GM21786 (cell line): ENCODE data around the gene SPTLC3.

Experiments
- ATAC-seq: cut with Tn5 transposase; IDR thresholded peaks from one replicate; pipeline ENCODE4 v1.9.1; 2021; ENCODE audit not compliant: unreplicated experiment

SPTLC3 gene

GRCh38 chr20:13028673-13029072, 19.9 kb downstream of the SPTLC3 start:
- ATAC-seq, result no peak

DNA sequence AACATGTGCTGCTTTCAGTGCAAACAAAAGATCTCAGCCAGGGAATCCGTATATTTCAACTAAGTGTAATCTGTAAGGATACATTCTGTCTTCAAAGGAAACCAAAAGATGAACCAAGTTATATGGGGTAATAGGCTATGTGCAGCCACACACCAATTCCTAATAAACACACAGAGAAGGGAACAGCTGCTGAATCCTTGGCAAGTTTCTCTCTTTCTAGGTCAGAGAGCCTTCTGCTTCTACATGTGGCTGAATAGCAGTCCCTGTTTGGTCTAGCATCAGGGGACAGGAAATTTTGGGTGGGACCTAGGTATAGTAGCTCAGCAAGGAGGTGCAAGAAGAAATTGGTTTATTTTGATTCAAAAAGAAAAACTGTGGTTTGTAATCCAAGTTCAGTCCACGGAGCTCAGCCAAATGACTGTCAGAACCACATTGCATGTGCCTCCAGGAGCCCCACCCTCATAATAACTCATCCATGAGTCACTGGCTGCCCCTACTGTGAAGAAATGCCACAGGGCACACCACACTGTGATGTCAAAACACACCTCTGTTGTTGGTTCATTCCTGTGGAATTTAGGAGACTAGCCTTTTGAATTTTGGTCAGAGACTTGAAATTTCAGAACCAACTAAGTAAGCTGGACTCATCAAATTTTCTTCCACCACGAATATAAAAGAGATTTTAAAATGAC, 21.1 kb downstream of the SPTLC3 start:
- ATAC-seq, result no peak

GRCh38 chr20:13031751-13032150, 23.0 kb downstream of the SPTLC3 start:
- ATAC-seq, result no peak

DNA sequence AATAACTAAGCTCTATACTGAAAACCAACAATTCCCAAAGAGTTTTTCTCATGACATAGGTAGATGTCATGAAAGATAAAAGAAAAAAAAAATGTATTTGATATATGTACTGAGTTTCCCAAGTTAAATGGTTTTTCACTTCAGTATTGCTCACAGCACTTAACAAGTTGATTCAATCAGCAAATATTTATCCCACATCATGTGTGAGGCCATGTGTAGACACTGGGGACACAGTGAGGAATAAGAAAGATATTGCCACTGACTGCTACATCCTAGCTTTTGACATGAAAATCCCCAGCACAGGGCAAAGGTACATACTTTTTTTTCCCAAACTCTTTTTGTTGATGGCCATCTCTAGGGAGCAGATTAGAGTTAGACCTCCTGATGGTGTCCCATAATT, 25.3 kb downstream of the SPTLC3 start:
- no peak for ATAC-seq

GRCh38 chr20:13034936-13035335, 26.2 kb downstream of the SPTLC3 start:
- ATAC-seq, result no peak

- no peak for ATAC-seq
Measured at GRCh38 chr20:13035399-13036152, 26.8 kb downstream of the SPTLC3 start.

GRCh38 chr20:13037727-13038126, 29.0 kb downstream of the SPTLC3 start:
- ATAC-seq, result no peak

DNA sequence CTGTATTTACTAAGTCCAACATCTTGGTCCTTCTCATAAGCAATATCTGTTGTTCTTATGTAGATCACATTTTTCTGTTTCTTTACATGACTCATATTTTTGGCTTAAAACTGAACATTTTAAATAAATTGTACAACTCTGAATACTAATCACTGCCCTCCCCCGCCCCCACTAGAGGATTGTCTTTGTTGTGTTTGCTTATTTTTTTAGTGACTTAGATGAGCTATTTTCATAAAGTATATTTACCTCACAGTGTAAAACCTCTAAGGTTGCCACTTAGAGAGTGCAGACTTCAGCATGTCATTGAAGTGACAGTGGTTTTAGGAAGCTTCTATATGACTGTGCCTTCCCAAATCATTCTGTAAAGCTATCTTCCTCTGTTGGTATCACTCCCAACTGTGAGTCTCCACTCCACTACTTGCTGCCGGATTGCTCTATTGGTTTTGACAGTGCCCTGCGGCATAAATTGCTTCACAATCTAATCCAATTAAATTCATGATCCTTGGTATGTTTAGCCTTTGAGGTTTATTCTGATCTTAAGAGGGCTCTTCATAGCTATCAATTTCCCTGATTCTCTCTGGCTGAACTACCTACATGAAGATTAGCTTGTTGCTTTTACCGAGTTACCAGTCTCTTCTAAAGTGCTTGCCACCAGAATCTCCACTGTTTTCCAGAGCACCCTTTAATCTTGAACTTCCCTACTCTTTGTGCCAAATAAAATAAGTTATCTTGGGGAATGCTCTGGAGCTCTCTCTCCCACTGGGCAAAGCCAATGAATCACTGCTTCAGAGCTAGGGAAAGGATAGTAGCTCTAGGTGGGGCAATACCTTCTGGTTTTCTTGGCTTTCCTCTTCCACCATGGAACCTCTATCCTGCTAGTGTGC, 33.0 kb downstream of the SPTLC3 start:
- ATAC-seq, result no peak

- no peak for ATAC-seq
Measured at GRCh38 chr20:13042458-13042794, 33.7 kb downstream of the SPTLC3 start.

- no peak for ATAC-seq
Measured at GRCh38 chr20:13046409-13046808, 37.6 kb downstream of the SPTLC3 start.

GRCh38 chr20:13054011-13054410, 45.2 kb downstream of the SPTLC3 start:
- ATAC-seq, result no peak

- ATAC-seq, result no peak
Measured at GRCh38 chr20:13058666-13059389, 50.1 kb downstream of the SPTLC3 start.

- no peak for ATAC-seq
Measured at GRCh38 chr20:13059398-13060136, 50.8 kb downstream of the SPTLC3 start.

GRCh38 chr20:13060327-13060726, 51.6 kb downstream of the SPTLC3 start:
- no peak for ATAC-seq

DNA sequence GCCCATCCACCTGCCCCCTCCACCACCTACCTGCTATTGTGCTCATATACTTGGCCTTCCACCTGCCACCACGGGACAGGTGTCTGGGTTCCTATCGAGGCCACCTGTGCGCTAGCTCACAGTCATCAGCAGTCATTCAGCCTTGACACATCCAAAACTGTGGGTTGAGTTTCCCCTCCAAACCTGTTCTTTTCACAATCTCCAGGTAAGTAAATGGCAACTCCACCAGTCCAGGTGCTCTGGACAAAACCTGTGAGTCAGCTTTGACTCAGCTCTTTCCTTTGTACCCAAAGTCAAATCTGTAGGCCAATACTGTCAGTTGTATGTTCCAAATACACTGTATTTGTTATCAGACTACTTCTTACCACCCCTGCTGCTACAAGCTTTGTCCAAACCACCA, 52.6 kb downstream of the SPTLC3 start:
- ATAC-seq, result no peak

- ATAC-seq, result no peak
Measured at GRCh38 chr20:13062789-13063188, 54.0 kb downstream of the SPTLC3 start.

GRCh38 chr20:13068336-13068735, 59.6 kb downstream of the SPTLC3 start:
- no peak for ATAC-seq

- no peak for ATAC-seq
Measured at GRCh38 chr20:13081877-13082276, 73.1 kb downstream of the SPTLC3 start.

DNA sequence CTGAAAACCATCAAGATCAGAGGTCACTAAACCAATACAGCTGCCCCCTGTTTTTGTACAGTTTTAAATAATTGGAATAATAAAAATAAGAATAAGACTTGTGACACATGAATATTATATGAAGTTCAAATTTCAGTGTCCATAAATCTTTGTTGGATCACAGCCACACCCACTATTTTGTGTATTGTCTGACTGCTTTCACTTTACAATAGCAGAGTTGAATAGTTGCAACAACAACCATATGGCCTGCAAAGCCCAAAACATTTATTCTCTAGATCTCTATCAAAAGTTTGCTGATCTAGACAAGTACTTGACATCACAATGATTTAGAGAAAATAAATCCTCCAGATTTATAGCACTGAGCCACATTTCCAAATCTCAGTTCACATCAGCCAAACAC, 73.6 kb downstream of the SPTLC3 start:
- no peak for ATAC-seq

DNA sequence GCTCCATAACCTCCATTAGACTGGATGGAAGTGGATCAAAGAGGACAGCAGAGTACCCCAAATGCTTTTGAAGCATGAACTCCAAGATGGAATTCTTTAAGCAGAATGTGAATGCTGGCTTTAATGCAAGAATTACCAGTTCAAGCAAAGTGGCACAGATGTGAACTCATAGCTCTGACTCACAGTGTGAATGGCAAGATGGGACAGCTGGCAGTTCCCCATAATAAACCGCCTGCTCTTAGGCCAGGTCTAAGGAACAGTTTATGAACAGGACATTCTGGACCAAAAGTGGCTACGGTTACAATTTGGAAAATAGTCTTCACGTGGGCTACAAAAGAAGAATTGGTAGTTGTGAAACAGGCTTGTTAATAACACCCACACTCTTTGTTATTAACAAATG, 76.5 kb downstream of the SPTLC3 start:
- no peak for ATAC-seq
